Lower leg skin (tissue), 4 donors: ENCODE data around the gene HMGB1. TPM values are rescaled to one million over a fixed set of nuclear protein-coding genes. Genes with fewer than 3 reads are reported as not detected.

Experiments
- DNase-seq, 2 donors: peaks; one replicate each; pipeline ENCODE4 v3.0.0-alpha.2; 2019; ENCODE audit warnings: low spot score in 2 of 2
- H3K4me3 ChIP-seq: fragments of 200-600 bp; sonication (generic); 2 replicates; pipeline ENCODE4 v1.5.1; 2017; ENCODE audit warnings: mild to moderate bottlenecking, low read depth; ENCODE audit not compliant: poor library complexity, severe bottlenecking
- CTCF ChIP-seq, 3 donors: fragments of 450-650 bp; IDR thresholded peaks; one replicate each; pipeline ENCODE4 v1.5.1; 2016; ENCODE audit warnings: antibody characterized with exemption in 3 of 3, mild to moderate bottlenecking in 3 of 3, moderate library complexity in 2 of 3
- POLR2A ChIP-seq, 2 donors: fragments of 450-650 bp; IDR thresholded peaks; one replicate each; pipeline ENCODE4 v1.6.1; 2016 to 2017; ENCODE audit warnings: antibody characterized with exemption in 2 of 2, mild to moderate bottlenecking in 1 of 2, moderate library complexity in 1 of 2
- WGBS, 2 donors: methylation state at CpG; one replicate each; pipeline ENCODE4 v1.1.5; 2018; 5-methylcytosine and 5-hydroxymethylcytosine counted together
- intact Hi-C: fragments of 100-400 bp; cut with DNase I; formaldehyde crosslinking; loops from one replicate; pipeline ENCODE4 v1.15.0; 2023; ENCODE audit warnings: low total_unique reads
- total RNA-seq, 4 donors: library from RNA; depleted of rRNA; stranded (reverse); fragments of >200 nt; gene quantifications; one replicate each; pipeline ENCODE4 v1.1.0, GENCODE V29; 2016

Gene HMGB1
- total RNA-seq, 4 donors from 2014 or later = 158 to 262 (median 208) TPM

GRCh38 chr13:30413842-30414241, 51.9 kb downstream of the HMGB1 start:
- H3K4me3 ChIP-seq = no peak overlapping the region
- intact Hi-C loops = no loop called here
- TF ChIP-seq CTCF (IDR thresholded peaks at IDR 0.05) (no peak), POLR2A (IDR thresholded peaks at IDR 0.05) (no peak)
- WGBS, 2 donors = 54 to 63% methylated on average over 3 of the region's 3 CpGs
- DNase-seq = no peak

- H3K4me3 ChIP-seq = no peak overlapping the region
- TF ChIP-seq POLR2A (IDR thresholded peaks at IDR 0.05) (no peak), CTCF (IDR thresholded peaks at IDR 0.05) (no peak)
- intact Hi-C loops = no loop called here
- no peak for DNase-seq
Observed at GRCh38 chr13:30412346-30412745, 53.4 kb downstream of the HMGB1 start.

- intact Hi-C loops = no loop called here
- WGBS, 2 donors = 89 to 91% methylated on average over 2 of the region's 2 CpGs
- H3K4me3 ChIP-seq = no peak overlapping the region
- TF ChIP-seq POLR2A (IDR thresholded peaks at IDR 0.05) (no peak), CTCF (IDR thresholded peaks at IDR 0.05) (no peak)
- DNase-seq = no peak
Observed at GRCh38 chr13:30410705-30411125, 55.0 kb downstream of the HMGB1 start.

GRCh38 chr13:30409886-30410704, 55.6 kb downstream of the HMGB1 start:
- no peak for DNase-seq
- TF ChIP-seq CTCF (IDR thresholded peaks at IDR 0.05) = no peak
- no peak for TF ChIP-seq POLR2A (IDR thresholded peaks at IDR 0.05)
- H3K4me3 ChIP-seq = no peak overlapping the region
- intact Hi-C loops = loop anchor here (5.0 kb wide), 1 partner anchor 52 kb away; no protein-coding TSS in a partner anchor
- 65 to 69% methylated on average over 13 of the region's 13 CpGs for WGBS, 2 donors

GRCh38 chr13:30408319-30409101, 57.2 kb downstream of the HMGB1 start:
- TF ChIP-seq CTCF (IDR thresholded peaks at IDR 0.05) (peak in 1 of 3 donors; percentile 51), POLR2A (IDR thresholded peaks at IDR 0.05) (no peak)
- no peak overlapping the region for H3K4me3 ChIP-seq
- 5 to 6% methylated on average over 47 to 49 of the region's 51 CpGs for WGBS, 2 donors
- intact Hi-C loops = loop anchor here (5.0 kb wide), 1 partner anchor 54 kb away; no protein-coding TSS in a partner anchor
- peak; percentile 94 to 99 for DNase-seq
